Natural killer cell (primary cell): Measurements from ENCODE around the gene NR5A2. TPM values are rescaled to one million over a fixed set of nuclear protein-coding genes. Genes with fewer than 3 reads are reported as not detected.

Experiments
- ATAC-seq, 3 donors: fragments of 150-1000 bp in 2 of 3; fragments of 200-7000 bp in 1 of 3; cut with Tn5 transposase; 1 replicate in 1 of 3; 2 replicates in 2 of 3; pipeline ENCODE4 v1.10.0; 2021; ENCODE audit warnings: mild to moderate bottlenecking in 2 of 3, moderate library complexity in 2 of 3
- DNase-seq, 2 donors: peaks; one replicate each; pipeline versions ENCODE4 v3.0.0 to v3.0.0-alpha.2; 2013 to 2021; ENCODE audit warnings: mixed read lengths in 1 of 2
- H3K27ac ChIP-seq: one replicate; pipeline ENCODE4 v1.5.1; 2013; ENCODE audit warnings: mild to moderate bottlenecking, low read length
- H3K27me3 ChIP-seq: one replicate; pipeline ENCODE4 v1.6.1; 2013; ENCODE audit warnings: low read length; ENCODE audit not compliant: control insufficient read depth, insufficient read depth
- H3K36me3 ChIP-seq: one replicate; pipeline ENCODE4 v1.6.1; 2013; ENCODE audit warnings: low read length; ENCODE audit not compliant: control insufficient read depth, insufficient read depth
- H3K4me1 ChIP-seq: one replicate; pipeline ENCODE4 v1.6.1; 2013; ENCODE audit warnings: low read length; ENCODE audit not compliant: control insufficient read depth, insufficient read depth
- H3K4me3 ChIP-seq: one replicate; pipeline ENCODE4 v1.5.1; 2013; ENCODE audit warnings: low read length
- H3K9me3 ChIP-seq: one replicate; pipeline ENCODE4 v1.6.1; 2013; ENCODE audit warnings: low read length; ENCODE audit not compliant: control insufficient read depth, insufficient read depth
- H3K27ac Mint-ChIP-seq, 2 donors: one replicate each; pipeline ENCODE4 v1.8.0; 2022; ENCODE audit warnings: mild to moderate bottlenecking in 2 of 2, mixed read lengths in 2 of 2, moderate library complexity in 1 of 2
- H3K27me3 Mint-ChIP-seq, 2 donors: one replicate each; pipeline ENCODE4 v1.8.0; 2022; ENCODE audit warnings: low read depth in 2 of 2, mixed read lengths in 2 of 2
- H3K36me3 Mint-ChIP-seq: one replicate; pipeline ENCODE4 v1.8.0; 2022; ENCODE audit warnings: mixed read lengths
- H3K4me1 Mint-ChIP-seq, 2 donors: one replicate each; pipeline ENCODE4 v1.8.0; 2022; ENCODE audit warnings: mixed read lengths in 2 of 2
- H3K4me3 Mint-ChIP-seq: one replicate; pipeline ENCODE4 v1.8.0; 2022; ENCODE audit warnings: mild to moderate bottlenecking, moderate library complexity, mixed read lengths
- H3K9me3 Mint-ChIP-seq, 2 donors: one replicate each; pipeline ENCODE4 v1.8.0; 2022; ENCODE audit warnings: mixed read lengths in 2 of 2
- CTCF ChIP-seq: fragments of 200-600 bp; IDR thresholded peaks from one replicate; pipeline ENCODE4 v1.8.0; 2022; ENCODE audit warnings: antibody characterized with exemption
- WGBS: methylation state at CpG from one replicate; pipeline ENCODE4 v1.1.7; 2013; ENCODE audit warnings: missing lambda C conversion rate; ENCODE audit not compliant: insufficient coverage; 5-methylcytosine and 5-hydroxymethylcytosine counted together
- intact Hi-C: fragments of 100-400 bp; cut with micrococcal nuclease; formaldehyde crosslinking; loops from one replicate; pipeline ENCODE4 v1.14.2; 2022
- total RNA-seq, 4 donors: library from RNA; stranded (reverse); fragments of 120-200 nt in 1 of 4; gene quantifications; one replicate each; pipeline versions ENCODE4 v1.2.3 to v1.2.4, GENCODE V29; 2013 to 2022

The NR5A2 gene
- total RNA-seq, 3 donors from 2014 or later (not counting 1 experiment from before 2014, with no cell fraction given) = not detected

- intact Hi-C loops = no loop called here
- no peak overlapping the region for H3K27ac Mint-ChIP-seq
- Histone ChIP-seq H3K4me1 (no peaks in the 10 kb centered on the region), H3K27me3 (no peaks in the 10 kb centered on the region), H3K27ac (no peak overlapping the region), H3K4me3 (no peak overlapping the region), H3K9me3 (no peaks in the 10 kb centered on the region), H3K36me3 (no peaks in the 10 kb centered on the region)
- no peak for DNase-seq
- peaks cover 6 to 7% of the 10 kb centered on the region in 2 donors for H3K27me3 Mint-ChIP-seq
- no peak for ATAC-seq
- no peaks in the 10 kb centered on the region for H3K4me1 Mint-ChIP-seq
- no peak overlapping the region for H3K4me3 Mint-ChIP-seq
- no peak for TF ChIP-seq CTCF
- H3K36me3 Mint-ChIP-seq = no peaks in the 10 kb centered on the region
- WGBS = 96% methylated on average over 14 of the region's 15 CpGs
- no peaks in the 10 kb centered on the region for H3K9me3 Mint-ChIP-seq
Observed at GRCh38 chr1:200213921-200214320, 186.4 kb downstream of the NR5A2 start.

GRCh38 chr1:200215350-200215749, 187.8 kb downstream of the NR5A2 start:
- intact Hi-C loops = no loop called here
- DNase-seq = no peak
- H3K27ac Mint-ChIP-seq = no peak overlapping the region

GRCh38 chr1:200217703-200218102, 190.2 kb downstream of the NR5A2 start:
- Mint-ChIP-seq H3K9me3 (no peaks in the 10 kb centered on the region), H3K36me3 (no peaks in the 10 kb centered on the region), H3K4me1 (peaks cover 7 to 9% of the 10 kb centered on the region in 2 donors), H3K27ac (no peak overlapping the region), H3K27me3 (peaks cover 7 to 12% of the 10 kb centered on the region in 2 donors), H3K4me3 (no peak overlapping the region)
- 72% methylated on average over 5 of the region's 5 CpGs for WGBS
- no peaks in the 10 kb centered on the region for H3K4me1 ChIP-seq
- no peaks in the 10 kb centered on the region for H3K27me3 ChIP-seq
- no peak overlapping the region for H3K4me3 ChIP-seq
- no peak for ATAC-seq
- H3K36me3 ChIP-seq = no peaks in the 10 kb centered on the region
- H3K9me3 ChIP-seq = no peaks in the 10 kb centered on the region
- H3K27ac ChIP-seq = no peak overlapping the region
- intact Hi-C loops = no loop called here
- no peak for TF ChIP-seq CTCF
- DNase-seq = no peak

More at GRCh38 chr1:200215350-200215749, 187.8 kb downstream of the NR5A2 start:
- Mint-ChIP-seq H3K4me1 (no peaks in the 10 kb centered on the region), H3K27me3 (peaks cover 7 to 9% of the 10 kb centered on the region in 2 donors), H3K9me3 (no peaks in the 10 kb centered on the region), H3K4me3 (no peak overlapping the region), H3K36me3 (no peaks in the 10 kb centered on the region)
- H3K27ac ChIP-seq = no peak overlapping the region
- H3K4me1 ChIP-seq = no peaks in the 10 kb centered on the region
- ATAC-seq = no peak
- H3K36me3 ChIP-seq = no peaks in the 10 kb centered on the region
- H3K9me3 ChIP-seq = no peaks in the 10 kb centered on the region
- H3K4me3 ChIP-seq = no peak overlapping the region
- WGBS = 90% methylated on average over 2 of the region's 2 CpGs
- H3K27me3 ChIP-seq = no peaks in the 10 kb centered on the region
- TF ChIP-seq CTCF = no peak

- peaks cover 22 to 23% of the 10 kb centered on the region in 2 donors for H3K4me1 Mint-ChIP-seq
- no peak overlapping the region for H3K4me3 Mint-ChIP-seq
- no peaks in the 10 kb centered on the region for H3K9me3 Mint-ChIP-seq
- intact Hi-C loops = no loop called here
- ATAC-seq (peak in 1 of 3 donors; percentile 43), DNase-seq (no peak)
- no peaks in the 10 kb centered on the region for H3K36me3 Mint-ChIP-seq
- Histone ChIP-seq H3K9me3 (no peaks in the 10 kb centered on the region), H3K27ac (no peak overlapping the region), H3K36me3 (no peaks in the 10 kb centered on the region), H3K27me3 (no peaks in the 10 kb centered on the region), H3K4me3 (no peak overlapping the region), H3K4me1 (no peaks in the 10 kb centered on the region)
- no peak for TF ChIP-seq CTCF
- 53% methylated on average over 4 of the region's 4 CpGs for WGBS
- peaks cover 20 to 32% of the 10 kb centered on the region in 2 donors for H3K27me3 Mint-ChIP-seq
- no peak overlapping the region for H3K27ac Mint-ChIP-seq
Observed at GRCh38 chr1:200221614-200222282, 194.2 kb downstream of the NR5A2 start.
